GM12878 (cell line): ENCODE measurements around the gene ARFGAP2. TPM values are rescaled to one million over a fixed set of nuclear protein-coding genes. Genes with fewer than 3 reads are reported as not detected.
A peak's percentile ranks its signal among the peaks of the same experiment; 100 is the strongest.

Experiments
- ATAC-seq: fragments of 200-7000 bp; cut with Tn5 transposase; 3 replicates; pipeline ENCODE4 v1.9.1; 2020; ENCODE audit warnings: mild to moderate bottlenecking, moderate library complexity
- BruUV-seq: library from RNA; stranded (reverse); fragments of 400-500 nt; replicated peaks from 2 replicates; lab custom pipeline; 2021; lab: Mats Ljungman, UMichigan
- CTCF ChIA-PET: fragments of 300-600 bp; sonication (Branson Sonifier 250); formaldehyde crosslinking; extraction: SDS; loops from one replicate; lab custom pipeline; 2021; ENCODE audit warnings: inconsistent platforms; lab: Yijun Ruan, JAX
- POLR2A ChIA-PET: fragments of 350-600 bp; formaldehyde crosslinking; extraction: SDS; loops from one replicate; lab custom pipeline; 2021; ENCODE audit warnings: inconsistent platforms; lab: Charles Lee
- RAD21 ChIA-PET: fragments of 300-600 bp; sonication (Branson Sonifier 250); formaldehyde crosslinking; loops from one replicate; lab custom pipeline; 2023; ENCODE audit warnings: antibody characterized with exemption; ENCODE audit not compliant: unreplicated experiment; lab: Charles Lee
- SMC1A ChIA-PET: fragments of 300-600 bp; sonication (Branson Sonifier 250); formaldehyde crosslinking; loops from one replicate; lab custom pipeline; 2023; ENCODE audit not compliant: unreplicated experiment, uncharacterized antibody; lab: Charles Lee
- DNase-seq: peaks from one replicate; pipeline ENCODE4 v3.0.0-alpha.2; 2011; ENCODE audit warnings: low read depth, low spot score
- FAIRE-seq: peaks from 3 replicates; lab custom pipeline; 2011; peaks lifted over from hg19 to GRCh38; lab: Jason Lieb, UNC
- H2AFZ ChIP-seq: 2 replicates; pipeline ENCODE4 v1.6.0; 2011; ENCODE audit warnings: low read depth, low read length, control low read depth; ENCODE audit not compliant: control insufficient read depth
- H3K27ac ChIP-seq: 2 replicates; pipeline ENCODE4 v1.5.1; 2011; ENCODE audit warnings: control low read depth; ENCODE audit not compliant: control insufficient read depth, insufficient read depth
- H3K27me3 ChIP-seq, 2 experiments: replicated peaks in 1 of 2; 2 replicates each; pipeline versions ENCODE4 v1.6.0 to v1.6.1; 2011; ENCODE audit warnings: low read length in 1 of 2; ENCODE audit not compliant: control insufficient read depth in 2 of 2, insufficient read depth in 2 of 2
- H3K36me3 ChIP-seq, 2 experiments: 2 replicates each; pipeline ENCODE4 v1.5.1; 2011; ENCODE audit warnings: low read length in 1 of 2; ENCODE audit not compliant: control insufficient read depth in 2 of 2, insufficient read depth in 2 of 2
- H3K4me1 ChIP-seq: 2 replicates; pipeline ENCODE4 v1.6.1; 2011; ENCODE audit warnings: mild to moderate bottlenecking, low read length, moderate library complexity, mixed read lengths; ENCODE audit not compliant: control insufficient read depth, insufficient read depth
- H3K4me2 ChIP-seq: 2 replicates; pipeline ENCODE4 v1.6.0; 2011; ENCODE audit warnings: control low read depth; ENCODE audit not compliant: control insufficient read depth, insufficient read depth
- H3K4me3 ChIP-seq: fragments of 200-600 bp; sonication (generic); 2 replicates; pipeline ENCODE4 v1.5.1; 2016
- H3K79me2 ChIP-seq: 2 replicates; pipeline ENCODE4 v1.6.0; 2011; ENCODE audit warnings: low read length; ENCODE audit not compliant: control insufficient read depth, insufficient read depth
- H3K9ac ChIP-seq: 2 replicates; pipeline ENCODE4 v1.8.0; 2011; ENCODE audit warnings: low read length, control low read depth, mixed read lengths; ENCODE audit not compliant: control insufficient read depth, insufficient read depth
- H3K9me3 ChIP-seq: replicated peaks from 3 replicates; pipeline ENCODE4 v1.5.1; 2011; ENCODE audit warnings: mild to moderate bottlenecking, low read length; ENCODE audit not compliant: control insufficient read depth, insufficient read depth
- H4K20me1 ChIP-seq: 2 replicates; pipeline ENCODE4 v1.6.0; 2011; ENCODE audit not compliant: control insufficient read depth, insufficient read depth
- BHLHE40 ChIP-seq, 2 experiments: fragments of 450-650 bp in 1 of 2; IDR thresholded peaks; 2 replicates each; pipeline ENCODE4 v1.6.1; 2011 to 2017; ENCODE audit warnings: low read depth in 2 of 2, borderline replicate concordance in 1 of 2, improper control_type of control experiment in 1 of 2, low read length in 1 of 2, mild to moderate bottlenecking in 1 of 2
- CREM ChIP-seq: IDR thresholded peaks from 2 replicates; pipeline ENCODE4 v1.6.1; 2014; ENCODE audit warnings: antibody characterized with exemption, low read depth
- CTCF ChIP-seq, 3 experiments: IDR thresholded peaks in 2 of 3; conservative IDR thresholded peaks in 1 of 3; 2 replicates each; pipeline ENCODE4 v1.5.1; 2011; ENCODE audit warnings: low read depth in 3 of 3, low read length in 3 of 3, mild to moderate bottlenecking in 3 of 3, control low read depth in 2 of 3, moderate library complexity in 2 of 3, inconsistent platforms in 1 of 3, mixed read lengths in 1 of 3; ENCODE audit not compliant: control insufficient read depth in 2 of 3, insufficient read depth in 1 of 3; ENCODE audit errors: extremely low read depth in 1 of 3
- DPF2 ChIP-seq: fragments of 450-650 bp; IDR thresholded peaks from 2 replicates; pipeline ENCODE4 v1.6.1; 2017; ENCODE audit warnings: mild to moderate bottlenecking
- LARP7 ChIP-seq: fragments of 450-650 bp; IDR thresholded peaks from 2 replicates; pipeline ENCODE4 v1.6.1; 2017; ENCODE audit warnings: mild to moderate bottlenecking
- NFYA ChIP-seq: IDR thresholded peaks from 2 replicates; pipeline ENCODE4 v1.6.1; 2011; ENCODE audit warnings: low read depth, mild to moderate bottlenecking, low read length, improper control_type of control experiment, borderline replicate concordance
- PAX5 ChIP-seq: IDR thresholded peaks from 2 replicates; pipeline ENCODE4 v1.6.1; 2011; ENCODE audit warnings: low read depth, low read length, borderline replicate concordance
- STAT1 ChIP-seq: fragments of 450-650 bp; conservative IDR thresholded peaks from 2 replicates; pipeline ENCODE4 v1.6.1; 2014; ENCODE audit warnings: antibody characterized with exemption, mild to moderate bottlenecking
- ZNF384 ChIP-seq: IDR thresholded peaks from 2 replicates; pipeline ENCODE4 v1.6.1; 2012; ENCODE audit warnings: low read depth, mild to moderate bottlenecking, low read length, improper control_type of control experiment, borderline replicate concordance
- WGBS: methylation state at CpG from one replicate; pipeline ENCODE4 v1.1.6; 2016; ENCODE audit warnings: low lambda C conversion rate; ENCODE audit not compliant: insufficient replicate concordance, insufficient coverage; ENCODE audit errors: missing lambda C conversion rate; 5-methylcytosine and 5-hydroxymethylcytosine counted together
- in situ Hi-C: fragments of 300-500 bp; cut with MboI; formaldehyde crosslinking; loops from 9 replicates; pipeline ENCODE4 v1.14.3; 2018; ENCODE audit warnings: mixed read lengths
- intact Hi-C: fragments of 100-400 bp; cut with micrococcal nuclease; formaldehyde crosslinking; loops from one replicate; pipeline ENCODE4 v1.14.2; 2022; ENCODE audit not compliant: unreplicated experiment
- polyA plus RNA-seq, 11 experiments: library from polyadenylated mRNA; depleted of rRNA in 4 of 11; unstranded in 6 of 11; stranded (reverse) in 5 of 11; fragments of >200 nt; fragmentation: Nextera tagmentation in 4 of 11; fragmentation: Illumina TruSeq in 1 of 11; extraction: Ambion mirVana in 4 of 11; extraction: Trizol in 1 of 11; gene quantifications; 1 replicate in 1 of 11; 2 replicates in 10 of 11; pipeline versions ENCODE4 v1.2.1 to v1.2.3, GENCODE V29; 2011 to 2016; ENCODE audit warnings: inconsistent platforms in 2 of 11, missing spikeins in 2 of 11, low read depth in 1 of 11
- total RNA-seq, 4 experiments: library from RNA; depleted of rRNA in 3 of 4; stranded (reverse); fragments of >200 nt in 3 of 4; fragmentation: Illumina TruSeq in 1 of 4; extraction: Trizol in 1 of 4; gene quantifications; 2 replicates each; pipeline versions ENCODE4 v1.2.1 to v1.2.3, GENCODE V29; 2013 to 2021
- TF ChIP-seq, protein P1 (sequence below): fragments of 450-650 bp; conservative IDR thresholded peaks from 2 replicates; pipeline ENCODE4 v1.6.1; 2017; ENCODE audit warnings: mild to moderate bottlenecking, moderate library complexity
- TF ChIP-seq, protein P2 (sequence below): fragments of 450-650 bp; formaldehyde crosslinking; IDR thresholded peaks from 2 replicates; pipeline ENCODE4 v1.4.0; 2020; ENCODE audit warnings: mild to moderate bottlenecking, moderate library complexity

Gene ARFGAP2
- total and polyA plus RNA-seq, 10 of the 15 experiments (the other 5 are each of a cell fraction or from before 2014, with no cell fraction given): 20.9 to 100 (median 75.5) TPM

DNA sequence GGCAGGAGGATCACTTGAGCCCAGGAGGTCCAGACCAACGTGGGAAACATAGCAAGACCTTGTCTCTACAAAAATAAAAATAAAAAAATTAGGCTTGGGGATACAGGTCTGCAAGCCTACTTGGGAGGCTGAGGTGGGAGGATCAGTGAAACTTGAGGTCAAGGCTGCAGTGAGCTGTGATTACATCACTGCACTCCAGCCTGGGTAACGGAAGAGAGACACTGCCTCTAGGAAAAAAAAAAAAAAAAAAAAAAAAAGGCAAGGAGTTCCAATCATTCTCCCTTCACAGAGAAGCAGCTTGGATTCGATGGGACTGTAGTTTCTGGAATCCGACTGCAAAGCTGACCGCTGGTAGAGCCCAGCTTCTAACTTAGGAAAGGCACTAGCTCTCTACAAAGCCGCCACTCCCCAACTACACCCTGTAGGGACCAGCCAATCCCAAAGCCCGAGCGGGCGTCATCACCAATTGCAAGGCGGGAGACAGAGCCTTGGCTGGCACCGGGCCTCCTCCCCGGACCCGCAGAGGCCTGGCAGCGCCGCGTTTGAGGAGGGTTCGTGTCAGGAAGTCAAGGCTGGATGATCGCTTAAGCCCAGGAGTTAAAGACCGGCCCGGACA is 37.4 kb upstream of the ARFGAP2 start (continued):
- TF ChIP-seq BHLHE40 (IDR thresholded peaks at IDR 0.05; ENCODE audit: borderline replicate concordance in 1 of 2, low read depth in 2 of 2, low read length in 1 of 2) (no peak), PAX5 (no peak), LARP7 (no peak), DPF2 (no peak), NFYA (no peak), CREM (peak; percentile 68), ZNF384 (peak; percentile 7; the same call in 1 of the 2 replicates)
- TF ChIP-seq, protein P1, sequence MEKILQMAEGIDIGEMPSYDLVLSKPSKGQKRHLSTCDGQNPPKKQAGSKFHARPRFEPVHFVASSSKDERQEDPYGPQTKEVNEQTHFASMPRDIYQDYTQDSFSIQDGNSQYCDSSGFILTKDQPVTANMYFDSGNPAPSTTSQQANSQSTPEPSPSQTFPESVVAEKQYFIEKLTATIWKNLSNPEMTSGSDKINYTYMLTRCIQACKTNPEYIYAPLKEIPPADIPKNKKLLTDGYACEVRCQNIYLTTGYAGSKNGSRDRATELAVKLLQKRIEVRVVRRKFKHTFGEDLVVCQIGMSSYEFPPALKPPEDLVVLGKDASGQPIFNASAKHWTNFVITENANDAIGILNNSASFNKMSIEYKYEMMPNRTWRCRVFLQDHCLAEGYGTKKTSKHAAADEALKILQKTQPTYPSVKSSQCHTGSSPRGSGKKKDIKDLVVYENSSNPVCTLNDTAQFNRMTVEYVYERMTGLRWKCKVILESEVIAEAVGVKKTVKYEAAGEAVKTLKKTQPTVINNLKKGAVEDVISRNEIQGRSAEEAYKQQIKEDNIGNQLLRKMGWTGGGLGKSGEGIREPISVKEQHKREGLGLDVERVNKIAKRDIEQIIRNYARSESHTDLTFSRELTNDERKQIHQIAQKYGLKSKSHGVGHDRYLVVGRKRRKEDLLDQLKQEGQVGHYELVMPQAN: peak; percentile 32; the same call in 1 of the 2 replicates

DNA sequence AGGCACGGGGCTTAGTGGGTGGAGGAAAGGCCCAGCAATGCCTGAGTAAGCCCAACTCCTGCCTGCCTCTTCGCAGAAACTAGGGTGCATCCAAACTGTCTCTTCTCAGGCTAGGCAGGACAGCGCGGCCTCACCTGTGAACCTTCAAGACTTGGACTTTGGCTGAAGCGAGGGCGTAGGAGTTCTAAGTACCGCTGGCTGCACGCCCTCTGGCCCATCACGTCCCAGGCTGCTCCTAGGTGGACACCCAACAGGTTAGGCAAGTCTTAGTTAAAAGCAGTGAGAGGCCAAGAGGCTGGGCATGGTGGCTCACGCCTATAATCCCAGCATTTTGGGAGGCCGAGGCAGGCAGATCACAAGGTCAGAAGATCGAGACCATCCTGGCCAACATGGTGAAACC is 36.3 kb upstream of the ARFGAP2 start:
- no peaks in the 10 kb centered on the region; a peak in 1 of 4 replicates for H3K36me3 ChIP-seq
- POLR2A ChIA-PET: no interaction called here
- no peak overlapping the region for H3K4me3 ChIP-seq
- no peaks in the 10 kb centered on the region for H4K20me1 ChIP-seq
- ATAC-seq: no peak
- no peak overlapping the region for H3K9ac ChIP-seq
- WGBS: 85% methylated on average over 12 of the region's 12 CpGs
- BruUV-seq: no TSS peak
- no peaks in the 10 kb centered on the region for H3K27me3 ChIP-seq
- no peak overlapping the region for H3K4me2 ChIP-seq
- peaks cover 26% of the 10 kb centered on the region for H3K79me2 ChIP-seq
- RAD21 ChIA-PET: interaction anchor here (1.6 kb wide), 1 partner anchor 35 kb away, joined by 5 read pairs; no protein-coding TSS in a partner anchor
- CTCF ChIA-PET: interaction anchor here (1.1 kb wide), 1 partner anchor 9 kb away, joined by 3 read pairs; no protein-coding TSS in a partner anchor
- SMC1A ChIA-PET: no interaction called here
- in situ Hi-C loops: no loop called here
- DNase-seq: no peak
- 0 out of 3 replicates have a peak, but pooled peaks cover 2% of the 10 kb centered on the region for H3K9me3 ChIP-seq
- FAIRE-seq: no peak
- H2AFZ ChIP-seq: no peak overlapping the region
- intact Hi-C loops: no loop called here
- H3K27ac ChIP-seq: no peak overlapping the region
- H3K4me1 ChIP-seq: peaks cover under 1% of the 10 kb centered on the region
- TF ChIP-seq STAT1: no peak
- TF ChIP-seq, protein P2, sequence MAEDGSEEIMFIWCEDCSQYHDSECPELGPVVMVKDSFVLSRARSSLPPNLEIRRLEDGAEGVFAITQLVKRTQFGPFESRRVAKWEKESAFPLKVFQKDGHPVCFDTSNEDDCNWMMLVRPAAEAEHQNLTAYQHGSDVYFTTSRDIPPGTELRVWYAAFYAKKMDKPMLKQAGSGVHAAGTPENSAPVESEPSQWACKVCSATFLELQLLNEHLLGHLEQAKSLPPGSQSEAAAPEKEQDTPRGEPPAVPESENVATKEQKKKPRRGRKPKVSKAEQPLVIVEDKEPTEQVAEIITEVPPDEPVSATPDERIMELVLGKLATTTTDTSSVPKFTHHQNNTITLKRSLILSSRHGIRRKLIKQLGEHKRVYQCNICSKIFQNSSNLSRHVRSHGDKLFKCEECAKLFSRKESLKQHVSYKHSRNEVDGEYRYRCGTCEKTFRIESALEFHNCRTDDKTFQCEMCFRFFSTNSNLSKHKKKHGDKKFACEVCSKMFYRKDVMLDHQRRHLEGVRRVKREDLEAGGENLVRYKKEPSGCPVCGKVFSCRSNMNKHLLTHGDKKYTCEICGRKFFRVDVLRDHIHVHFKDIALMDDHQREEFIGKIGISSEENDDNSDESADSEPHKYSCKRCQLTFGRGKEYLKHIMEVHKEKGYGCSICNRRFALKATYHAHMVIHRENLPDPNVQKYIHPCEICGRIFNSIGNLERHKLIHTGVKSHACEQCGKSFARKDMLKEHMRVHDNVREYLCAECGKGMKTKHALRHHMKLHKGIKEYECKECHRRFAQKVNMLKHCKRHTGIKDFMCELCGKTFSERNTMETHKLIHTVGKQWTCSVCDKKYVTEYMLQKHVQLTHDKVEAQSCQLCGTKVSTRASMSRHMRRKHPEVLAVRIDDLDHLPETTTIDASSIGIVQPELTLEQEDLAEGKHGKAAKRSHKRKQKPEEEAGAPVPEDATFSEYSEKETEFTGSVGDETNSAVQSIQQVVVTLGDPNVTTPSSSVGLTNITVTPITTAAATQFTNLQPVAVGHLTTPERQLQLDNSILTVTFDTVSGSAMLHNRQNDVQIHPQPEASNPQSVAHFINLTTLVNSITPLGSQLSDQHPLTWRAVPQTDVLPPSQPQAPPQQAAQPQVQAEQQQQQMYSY (CRISPR knock-in tag): no peak
- TF ChIP-seq CTCF (IDR thresholded peaks at IDR 0.05 in 2 of 3, conservative IDR thresholded peaks at IDR 0.05 in 1 of 3; ENCODE audit: control insufficient read depth in 2 of 3, extremely low read depth in 1 of 3, insufficient read depth in 1 of 3, low read depth in 3 of 3, low read length in 3 of 3): no peak
